SH-SY5Y (cell line): ENCODE data around the gene KCND2.

Experiments used
- GATA2 ChIP-seq: IDR thresholded peaks from 2 replicates; pipeline ENCODE4 v1.6.1; 2011; ENCODE audit warnings: mild to moderate bottlenecking, low read depth, low read length
- GATA3 ChIP-seq: IDR thresholded peaks from 2 replicates; pipeline ENCODE4 v1.6.1; 2011; ENCODE audit warnings: low read depth, mild to moderate bottlenecking, low read length, moderate library complexity

GRCh38 chr7:120729245-120729644 is 456.3 kb downstream of the KCND2 start:
- TF ChIP-seq GATA2: no peak
- no peak for TF ChIP-seq GATA3
